HG03045 (cell line): ENCODE results near the gene ARHGAP4.

ENCODE experiments used
- ATAC-seq: cut with Tn5 transposase; IDR thresholded peaks from one replicate; pipeline ENCODE4 v1.9.1; 2021; ENCODE audit warnings: mild to moderate bottlenecking, moderate library complexity; ENCODE audit not compliant: unreplicated experiment

ARHGAP4 gene

DNA sequence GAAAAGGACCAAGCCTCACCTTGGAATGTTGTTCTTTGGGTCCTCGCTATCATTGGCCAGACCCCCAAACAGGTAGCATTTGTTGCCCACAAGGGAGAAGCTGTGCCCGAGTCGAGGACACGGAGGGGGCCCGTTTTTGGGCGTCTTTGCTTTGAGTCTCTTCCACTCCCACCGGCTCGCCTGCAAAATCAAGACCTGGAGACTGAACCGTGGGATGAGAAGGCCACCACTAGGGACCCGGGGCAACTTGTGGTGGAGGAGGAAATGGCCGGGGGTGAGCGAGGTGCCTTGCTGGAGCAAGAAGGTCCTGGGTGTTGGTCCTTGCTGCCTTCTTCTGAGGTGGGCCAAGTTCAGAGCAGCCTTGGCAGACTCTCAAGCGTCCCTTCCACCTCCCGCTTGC, 38.0 kb upstream of the ARHGAP4 start:
- ATAC-seq: no peak

DNA sequence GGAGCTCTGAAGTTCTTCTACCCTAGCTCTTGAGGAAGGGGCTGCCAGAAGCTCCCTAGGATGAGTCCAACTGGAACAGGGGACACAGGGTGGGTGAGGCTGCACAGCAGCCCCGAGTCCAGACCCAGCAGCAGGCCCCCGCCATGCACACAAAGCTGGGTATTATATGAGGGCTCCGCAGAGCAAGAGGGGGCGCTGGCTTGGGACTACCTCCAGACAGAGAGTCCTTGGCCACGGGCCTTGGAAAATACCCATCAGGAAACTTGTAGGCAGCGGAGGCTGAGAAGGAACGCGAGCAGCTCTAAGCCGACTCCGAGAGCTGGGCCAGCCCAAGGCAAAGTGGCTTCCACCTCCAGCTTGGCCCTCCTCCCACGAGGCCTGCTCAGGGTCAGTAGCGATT, 37.5 kb upstream of the ARHGAP4 start:
- no peak for ATAC-seq

DNA sequence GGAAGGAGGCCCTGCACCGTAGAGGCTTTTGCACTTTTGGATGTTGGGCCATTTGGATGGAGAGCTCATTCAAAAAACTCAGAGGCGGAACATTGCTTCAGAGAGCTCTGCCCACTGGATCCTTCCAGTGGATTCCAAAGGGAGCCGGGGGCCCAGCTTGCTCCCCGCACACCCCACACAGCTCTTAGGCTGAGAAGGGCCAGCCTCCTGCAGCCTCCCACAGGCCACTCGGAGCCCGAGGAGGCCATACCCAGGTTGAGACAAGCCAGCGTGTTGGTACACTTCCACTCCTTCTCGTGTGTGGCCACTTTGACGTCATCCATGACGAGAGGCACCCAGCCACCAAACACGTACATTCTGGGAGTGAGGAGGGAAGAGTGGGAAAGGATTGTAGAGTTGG, 35.2 kb upstream of the ARHGAP4 start:
- no peak for ATAC-seq

DNA sequence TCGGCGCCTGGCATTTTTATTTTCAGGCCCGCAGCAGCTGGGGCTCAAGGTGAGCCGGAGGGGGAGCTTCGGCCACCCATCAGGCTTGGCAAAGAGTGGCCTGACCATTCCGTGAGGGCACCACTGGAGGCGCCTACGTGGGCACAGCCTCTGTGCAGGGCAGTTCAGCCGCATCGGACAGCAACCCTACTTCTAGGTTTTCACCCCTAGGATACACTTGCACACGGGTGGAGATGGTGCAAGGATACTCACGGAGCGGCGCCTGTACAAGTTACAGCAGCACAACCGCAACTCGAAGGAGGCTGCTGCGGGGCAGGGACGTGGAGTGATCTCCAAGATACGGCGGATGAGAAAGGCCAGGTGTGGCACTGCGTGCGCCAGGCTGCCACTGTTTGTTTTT, 34.7 kb upstream of the ARHGAP4 start:
- no peak for ATAC-seq

DNA sequence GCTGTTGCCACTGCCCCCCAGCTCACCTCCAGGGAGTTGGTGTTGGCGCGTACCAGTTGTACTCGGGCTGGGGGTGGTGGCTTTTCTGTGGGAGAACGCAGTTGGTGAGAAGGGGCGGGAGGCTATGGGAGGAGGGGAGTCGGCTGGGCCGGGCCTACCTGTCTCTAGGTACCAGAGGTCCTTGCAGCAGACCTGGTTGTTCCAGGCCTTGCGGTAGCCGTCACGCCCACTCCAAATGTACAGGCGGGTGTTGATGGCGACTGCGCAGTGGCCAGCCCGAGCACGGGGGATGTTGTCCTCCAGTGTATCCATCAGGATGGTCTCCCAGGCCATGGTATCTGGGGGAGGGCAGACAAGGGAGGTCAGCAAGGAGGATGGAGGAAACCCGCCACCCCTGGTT, 34.0 kb upstream of the ARHGAP4 start:
- ATAC-seq: no peak

DNA sequence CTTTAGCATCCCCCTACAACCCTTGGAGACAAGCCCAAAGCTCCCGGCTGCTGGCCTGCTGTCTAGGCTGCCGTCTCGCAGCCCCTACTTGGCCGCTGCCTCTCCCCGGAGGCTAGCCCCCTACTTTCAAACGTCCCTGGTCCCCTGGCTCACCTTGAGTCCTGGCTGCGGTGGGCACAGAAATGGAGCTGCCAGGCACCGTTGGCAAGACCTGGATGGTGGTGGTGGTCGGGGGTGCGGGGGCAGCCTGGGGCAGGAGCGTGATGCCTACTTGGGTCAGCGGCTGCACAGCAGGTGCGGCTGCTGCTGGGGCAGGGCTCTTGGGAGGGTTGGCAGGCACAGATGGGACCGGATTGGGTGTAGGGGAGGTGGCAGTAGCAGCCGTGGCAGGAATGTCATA, 33.6 kb upstream of the ARHGAP4 start:
- ATAC-seq: no peak

DNA sequence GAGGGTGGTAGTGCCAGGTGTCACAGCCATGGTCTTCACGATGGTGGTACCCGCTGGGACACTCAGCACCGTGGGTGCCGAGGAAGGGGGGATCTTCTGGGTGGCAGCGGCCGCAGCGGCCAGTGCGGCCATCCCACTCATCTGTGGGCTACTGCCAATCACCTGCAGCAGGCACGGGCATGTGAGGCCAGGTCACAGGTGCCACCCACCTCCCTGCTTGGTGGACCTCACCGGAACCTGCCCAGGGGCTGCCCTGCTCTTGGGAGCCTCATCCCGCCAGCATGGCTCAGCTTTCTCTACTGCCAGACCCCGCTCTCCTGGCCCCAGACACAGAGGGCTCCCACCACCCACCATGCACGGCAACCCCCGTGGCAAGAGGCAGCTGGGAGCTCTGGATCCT, 32.5 kb upstream of the ARHGAP4 start:
- no peak for ATAC-seq

DNA sequence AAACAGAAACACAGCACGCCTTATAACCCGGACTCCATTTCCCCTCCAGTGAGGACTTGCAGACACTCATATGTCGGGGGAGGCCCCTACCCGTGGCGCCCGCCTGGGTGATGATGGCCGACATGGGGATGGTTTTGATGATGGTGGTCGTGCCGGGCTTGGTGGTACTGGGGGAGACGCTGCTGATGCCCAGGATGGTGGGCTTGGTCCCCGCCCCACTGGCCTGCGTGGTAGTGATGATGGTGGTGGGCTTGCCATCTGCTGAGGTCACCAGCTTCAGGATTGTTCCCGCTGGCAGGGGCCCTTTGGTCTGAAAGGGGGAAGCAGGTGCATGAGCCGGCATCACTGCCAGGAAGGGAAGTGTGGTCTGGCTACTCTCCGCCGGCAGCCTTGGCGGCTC, 31.2 kb upstream of the ARHGAP4 start:
- ATAC-seq: no peak

DNA sequence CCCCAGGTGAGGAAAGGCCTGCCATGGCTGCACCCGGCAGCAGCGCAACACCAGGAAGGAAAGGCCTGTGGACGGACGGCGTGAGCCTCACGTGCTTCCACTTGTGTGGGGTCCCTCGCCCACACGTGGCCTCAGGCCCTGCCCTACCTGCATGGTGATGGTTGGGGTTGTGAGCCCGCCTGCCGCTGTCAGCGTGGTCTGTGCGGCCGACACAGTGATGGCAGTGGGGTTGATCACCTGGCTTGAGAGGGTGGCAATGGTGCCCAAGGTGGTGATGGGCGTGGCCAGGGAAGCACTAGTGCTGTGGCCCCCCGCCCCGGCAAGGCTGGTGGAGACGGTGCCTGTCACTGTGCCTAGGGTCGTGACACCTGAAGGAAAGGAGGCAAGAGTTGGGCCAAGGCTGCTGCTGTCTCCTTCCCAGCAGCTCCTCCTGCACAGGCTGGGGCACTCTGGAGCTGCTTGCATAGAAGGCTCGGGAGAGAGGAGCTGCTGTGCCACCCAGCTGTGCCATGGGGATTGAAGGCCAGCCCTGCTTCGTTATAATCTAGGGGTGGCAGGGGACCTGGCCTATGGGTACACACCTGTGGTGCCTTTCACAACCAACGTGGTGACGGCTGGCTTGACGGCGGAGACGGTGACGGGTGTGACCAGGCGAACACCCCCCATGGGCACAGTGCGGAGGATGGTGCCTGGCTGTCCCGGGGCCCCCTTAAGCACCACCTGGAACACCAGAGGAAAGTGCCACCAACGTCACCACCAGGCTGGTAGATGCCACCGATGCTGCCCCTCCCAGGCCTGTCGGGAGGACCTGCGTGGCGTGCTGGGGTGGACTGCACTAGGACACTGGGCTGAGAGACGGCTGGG, 30.2 kb upstream of the ARHGAP4 start:
- ATAC-seq: no peak

DNA sequence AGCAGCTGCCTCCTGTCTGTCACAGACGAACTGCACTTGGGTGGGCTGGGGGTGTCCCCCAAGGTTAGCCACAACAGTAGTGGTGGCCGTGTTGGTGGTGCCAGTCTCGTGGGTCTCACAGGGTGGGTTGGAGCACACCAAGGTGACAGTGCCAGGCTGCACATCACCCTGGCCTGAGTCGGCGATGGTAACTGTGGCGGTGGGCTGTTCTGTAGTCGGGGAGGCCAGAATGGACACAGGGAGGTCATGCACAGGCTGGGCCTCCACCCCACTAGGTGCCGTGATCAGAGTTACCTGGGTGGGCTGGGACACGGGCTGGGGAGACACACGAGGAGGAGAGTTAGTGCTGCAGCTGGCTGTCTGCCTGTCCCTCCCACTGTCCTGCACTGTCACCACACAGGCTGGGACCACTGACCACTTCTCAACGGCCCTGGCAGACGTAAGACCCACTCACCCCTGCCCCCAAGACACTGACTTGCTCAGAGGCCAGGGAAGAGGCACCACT, 29.2 kb upstream of the ARHGAP4 start:
- ATAC-seq: no peak

DNA sequence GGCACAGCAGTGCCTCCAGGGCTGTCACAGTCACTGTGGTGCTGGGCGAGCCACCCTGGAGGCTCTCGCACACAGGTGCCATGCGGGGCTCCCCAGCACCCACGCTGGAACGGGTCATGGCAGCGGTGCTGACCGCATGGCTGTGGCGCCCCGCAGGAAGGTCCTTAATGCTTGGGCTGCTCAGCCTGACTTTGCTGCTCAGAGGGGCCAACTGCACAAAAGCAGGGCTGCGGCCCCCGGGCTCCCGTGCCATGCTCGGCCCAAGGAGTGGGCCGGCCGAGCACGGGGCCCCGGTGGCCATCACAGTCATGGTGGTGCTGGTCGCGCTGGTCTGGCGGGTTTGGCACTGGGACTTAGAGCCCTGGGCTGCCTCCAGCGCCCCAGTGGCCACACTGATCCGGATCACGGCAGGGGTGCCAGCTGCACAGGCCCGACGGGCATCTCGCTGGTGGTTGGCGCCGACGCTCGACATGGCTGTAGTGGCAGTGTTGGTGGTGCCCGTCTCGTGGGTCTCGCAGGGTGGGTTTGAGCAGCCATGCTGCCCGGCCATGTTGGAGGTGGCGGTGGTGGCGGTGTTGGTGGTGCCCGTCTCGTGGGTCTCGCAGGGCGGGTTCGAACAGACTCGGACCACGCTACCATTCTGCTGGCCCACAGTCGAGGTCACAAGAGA, 28.6 kb upstream of the ARHGAP4 start:
- no peak for ATAC-seq

DNA sequence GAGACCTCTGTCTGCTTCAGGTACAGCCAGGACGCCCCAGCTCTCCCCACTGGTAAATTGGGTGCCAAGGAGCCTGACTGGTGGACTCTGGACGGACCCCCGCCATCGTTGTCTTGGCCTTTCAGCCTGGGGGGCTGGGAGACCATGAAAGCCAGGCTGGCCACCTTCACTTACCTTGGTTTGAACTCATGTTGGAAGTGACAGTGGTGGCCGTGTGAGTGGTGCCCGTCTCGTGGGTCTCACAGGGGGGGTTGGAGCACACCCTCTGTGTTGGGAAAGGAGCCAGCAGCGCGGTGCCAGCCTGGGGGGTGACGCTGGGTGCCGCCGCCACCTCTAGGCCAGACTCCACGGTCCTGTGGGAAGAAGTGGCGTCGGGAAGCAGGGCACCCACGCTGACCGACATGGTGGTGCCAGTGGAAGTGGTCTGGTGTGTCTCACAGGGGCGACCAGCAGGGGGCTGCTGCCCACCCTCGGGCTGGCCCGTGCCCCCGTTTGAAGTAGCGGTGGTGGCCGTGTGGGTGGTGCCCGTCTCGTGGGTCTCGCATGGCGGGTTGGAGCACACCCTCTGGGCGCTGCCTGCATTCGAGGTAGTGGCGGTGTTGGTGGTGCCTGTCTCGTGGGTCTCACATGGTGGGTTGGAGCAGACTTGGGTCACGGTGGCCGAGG, 28.0 kb upstream of the ARHGAP4 start:
- no peak for ATAC-seq

DNA sequence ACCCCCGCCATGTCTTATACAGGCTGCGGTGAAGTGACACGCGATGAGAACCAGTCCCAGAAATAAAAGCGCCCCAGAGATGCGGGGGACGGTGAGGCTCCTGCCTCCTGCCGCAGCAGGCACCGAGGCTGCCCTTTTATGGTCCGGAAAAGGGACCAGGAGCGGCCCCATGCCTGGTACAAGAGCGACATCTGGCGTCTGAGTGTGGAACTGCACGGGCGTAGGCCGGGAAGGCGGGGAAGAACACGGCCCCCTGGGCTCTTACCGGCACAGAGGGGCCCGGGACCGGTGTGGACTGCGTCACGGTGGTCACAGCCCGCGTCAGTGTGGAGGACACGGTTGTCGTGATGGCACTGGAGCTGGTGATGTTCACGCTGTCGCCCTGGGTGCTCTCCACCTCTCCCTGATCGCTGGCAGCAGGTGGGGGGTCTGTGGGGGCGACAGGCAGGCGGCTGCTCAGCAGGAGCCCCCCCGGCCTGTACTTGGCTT, 27.3 kb upstream of the ARHGAP4 start:
- ATAC-seq: no peak

DNA sequence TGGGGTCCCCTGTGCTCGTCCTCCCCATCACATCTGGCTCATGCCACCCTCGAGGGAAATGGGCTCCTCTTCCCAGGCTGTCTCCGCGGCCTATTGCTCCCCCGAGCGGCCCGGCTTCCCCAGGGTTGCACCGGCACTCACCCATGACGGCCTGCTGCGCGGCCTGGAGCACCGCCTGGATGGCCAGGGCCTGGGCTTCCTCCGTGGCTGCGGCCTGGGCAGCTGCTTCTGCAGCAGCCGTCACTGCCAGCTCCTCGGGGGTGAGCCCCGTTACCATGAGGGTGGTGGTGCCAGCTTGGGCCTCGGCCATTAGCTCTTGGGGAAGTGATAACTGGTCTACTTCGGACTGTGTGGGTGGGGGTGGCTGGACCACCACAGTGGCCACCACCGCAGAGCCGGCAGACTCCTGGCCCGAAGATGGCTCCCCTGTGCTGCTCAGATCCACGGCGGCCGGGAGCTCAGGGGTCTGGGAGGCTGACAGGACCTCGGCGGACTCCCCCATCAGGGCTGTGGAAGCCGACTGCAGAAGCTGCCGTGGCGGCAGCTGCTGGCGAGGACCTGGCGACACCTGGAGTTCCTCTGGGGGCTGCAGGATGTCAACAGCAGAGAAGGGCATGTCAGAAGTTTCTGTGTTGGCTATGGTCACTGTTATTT, 26.4 kb upstream of the ARHGAP4 start:
- ATAC-seq: no peak

DNA sequence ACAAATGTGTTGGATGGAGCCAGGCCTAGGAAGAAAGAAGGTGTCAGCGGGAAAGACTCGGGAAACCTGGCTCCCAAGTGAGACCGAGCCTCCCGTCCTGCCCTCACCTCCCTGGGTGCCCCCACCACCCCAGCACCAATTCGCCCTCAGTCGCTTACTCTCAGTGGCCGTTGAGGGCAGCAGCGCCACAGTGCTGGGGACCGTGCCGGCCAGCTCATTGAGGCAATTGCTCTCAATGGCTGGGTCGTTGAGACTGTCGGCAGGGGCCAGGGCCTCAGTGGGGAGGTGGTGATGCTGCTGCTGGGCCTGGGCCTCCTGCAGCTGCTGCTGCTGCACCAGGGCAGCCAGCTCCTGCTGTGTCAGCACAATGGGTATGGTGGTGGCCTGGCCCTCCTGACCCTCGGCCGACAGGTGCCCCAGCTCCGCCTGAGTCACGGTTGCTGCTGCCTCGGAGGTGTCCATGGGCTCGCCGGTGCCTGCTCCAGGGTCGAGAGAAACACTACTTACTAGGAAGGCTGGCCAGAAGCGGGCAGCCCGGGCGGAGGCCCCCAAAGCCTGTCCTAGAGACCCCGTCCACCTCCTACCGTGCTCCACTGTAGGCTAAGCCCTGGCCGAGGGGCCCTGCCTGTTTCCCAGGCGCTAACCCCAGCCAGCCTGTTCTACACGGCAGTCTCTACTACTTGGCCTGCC, 25.8 kb upstream of the ARHGAP4 start:
- ATAC-seq: no peak

DNA sequence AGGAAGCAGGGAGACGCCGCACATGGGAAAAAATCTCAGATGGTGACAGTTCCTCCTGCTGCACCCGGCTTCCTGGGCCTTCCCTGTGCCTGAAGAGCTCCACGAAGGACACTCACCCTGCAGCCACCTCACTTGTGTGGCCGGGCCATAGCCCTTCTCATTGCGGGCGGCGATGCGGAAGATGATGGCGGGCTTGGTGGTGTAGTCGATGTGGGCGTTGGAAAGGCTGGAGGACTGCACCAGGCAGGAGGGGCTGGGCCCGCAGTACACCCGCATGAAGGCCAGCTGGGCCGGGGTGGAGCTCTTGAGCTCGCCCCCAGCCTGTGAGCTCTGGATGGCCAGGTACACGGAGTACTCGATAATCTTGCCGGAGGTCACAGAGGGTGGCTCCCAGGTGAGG, 24.1 kb upstream of the ARHGAP4 start:
- no peak for ATAC-seq

DNA sequence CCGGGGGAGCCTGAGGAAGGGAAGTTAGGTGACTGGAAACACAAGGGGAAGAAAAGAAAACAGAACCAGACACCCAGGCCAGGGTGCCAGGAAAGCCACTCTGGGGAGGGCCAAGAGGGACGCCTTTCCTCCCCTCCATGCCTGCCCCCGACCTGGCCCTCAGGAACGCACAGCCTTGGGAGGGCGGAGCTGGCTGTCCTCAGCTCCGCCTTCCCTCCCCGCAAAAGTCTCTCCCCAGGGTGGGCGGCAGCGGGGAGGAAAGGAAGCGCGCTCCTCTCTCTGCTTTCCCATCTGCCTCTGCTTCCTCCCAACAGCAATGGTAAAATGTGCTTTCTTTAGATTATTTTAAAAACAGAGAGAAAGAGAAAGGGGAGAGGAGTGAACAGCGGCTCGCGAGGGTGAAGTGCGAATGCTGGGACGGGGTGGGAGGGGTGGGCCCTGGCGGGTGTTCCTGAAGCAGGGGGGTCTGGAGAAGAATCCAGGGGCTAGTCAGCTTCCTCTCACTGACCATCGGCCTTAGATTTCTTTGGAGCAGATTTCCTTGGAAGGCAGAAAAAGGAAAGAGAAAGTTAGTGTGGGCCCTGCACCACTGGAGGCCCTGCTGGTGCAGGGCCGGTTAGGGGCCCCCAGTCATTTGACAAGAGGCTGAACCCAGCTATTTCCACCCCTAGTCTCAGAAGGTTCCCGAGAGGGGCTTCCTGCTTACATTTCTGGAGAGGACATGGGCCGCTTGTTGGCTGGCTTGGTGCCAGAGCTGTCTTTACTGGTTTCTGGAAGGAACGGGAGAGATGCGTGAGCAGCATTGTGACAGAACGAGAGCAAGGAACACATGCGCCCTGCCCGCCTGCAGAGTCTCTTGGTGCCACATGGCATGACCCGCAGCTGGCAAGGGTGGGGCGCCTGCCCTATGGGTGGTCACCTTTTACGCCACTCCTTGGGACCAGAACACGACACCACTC, 23.1 kb upstream of the ARHGAP4 start:
- no peak for ATAC-seq

DNA sequence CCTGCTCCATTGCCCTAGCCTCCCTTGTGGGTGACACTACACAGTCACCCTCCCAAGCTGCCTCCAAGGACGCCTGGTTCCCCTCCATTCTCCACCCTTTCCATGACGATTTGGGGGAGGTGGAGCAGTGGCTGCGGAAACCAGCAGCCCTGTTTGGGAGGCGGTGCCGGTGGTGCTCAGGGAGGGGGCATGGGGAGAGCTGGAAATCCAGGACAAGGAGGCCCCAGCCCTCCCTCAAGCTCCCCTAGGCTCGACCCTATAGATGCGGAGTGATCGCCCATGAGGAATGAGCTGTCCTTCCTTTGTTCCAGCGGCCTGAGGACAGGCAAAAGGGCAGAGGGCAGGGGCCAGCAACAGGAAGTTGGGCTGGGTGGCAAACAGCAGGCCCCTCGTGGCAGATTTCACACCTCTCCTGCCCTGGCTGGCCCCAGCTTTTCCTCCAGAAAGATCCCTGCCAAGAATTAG, 22.0 kb upstream of the ARHGAP4 start:
- no peak for ATAC-seq
